ENCODE data around the gene HIBADH.
"Not testable (repeated sequence)": the region's sequence is repeated elsewhere in the genome, so short reads cannot be mapped to it uniquely, and the experiment has no call there.

HIBADH gene

GRCh38 chr7:27678617-27679260 lies 16.1 kb upstream of the HIBADH start:
- no peak for DNase-seq

DNA sequence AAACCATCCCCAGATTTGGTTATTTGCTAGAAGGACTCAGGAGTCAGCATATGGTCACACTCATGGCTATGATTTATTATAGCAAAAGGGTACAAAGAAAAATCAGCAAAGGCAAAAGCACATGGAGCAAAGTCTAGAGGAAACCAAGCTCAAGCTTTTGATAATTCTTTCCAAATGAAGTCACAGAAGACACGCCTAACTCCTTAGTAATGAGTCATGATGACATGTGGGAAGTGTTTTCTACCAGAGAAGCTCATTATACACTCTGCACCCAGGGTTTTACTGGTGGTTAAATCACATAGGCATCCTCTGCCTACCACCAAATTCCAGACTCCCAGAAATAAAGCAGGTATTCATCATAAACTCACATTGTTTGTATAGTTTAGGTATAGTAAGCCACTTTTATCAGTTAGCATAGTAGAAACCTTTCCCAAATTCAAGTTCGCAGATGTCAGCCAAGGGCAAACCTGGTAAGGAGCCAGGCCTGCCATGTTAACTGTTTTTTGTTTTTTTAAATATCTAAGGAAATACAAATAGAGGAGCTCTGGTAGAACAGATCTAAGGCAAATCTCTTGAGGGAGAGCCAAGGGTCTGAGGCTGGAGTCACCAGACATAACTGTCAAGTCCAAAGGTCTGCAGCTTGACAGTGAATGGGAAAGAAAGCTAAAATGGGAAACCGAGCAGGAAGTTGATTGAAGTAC lies 15.4 kb upstream of the HIBADH start:
- DNase-seq, result peak; percentile 38 to 67 (median 66)

- not testable (repeated sequence) for DNase-seq
These were observed 11.4 kb upstream of the HIBADH start for GRCh38 chr7:27674126-27674525.

- DNase-seq, result no peak
These were observed 9.0 kb upstream of the HIBADH start for GRCh38 chr7:27671675-27672074.

- no peak for DNase-seq
These were observed 8.0 kb upstream of the HIBADH start for GRCh38 chr7:27670676-27671075.

GRCh38 chr7:27670177-27670576 lies 7.5 kb upstream of the HIBADH start:
- no peak for DNase-seq

DNA sequence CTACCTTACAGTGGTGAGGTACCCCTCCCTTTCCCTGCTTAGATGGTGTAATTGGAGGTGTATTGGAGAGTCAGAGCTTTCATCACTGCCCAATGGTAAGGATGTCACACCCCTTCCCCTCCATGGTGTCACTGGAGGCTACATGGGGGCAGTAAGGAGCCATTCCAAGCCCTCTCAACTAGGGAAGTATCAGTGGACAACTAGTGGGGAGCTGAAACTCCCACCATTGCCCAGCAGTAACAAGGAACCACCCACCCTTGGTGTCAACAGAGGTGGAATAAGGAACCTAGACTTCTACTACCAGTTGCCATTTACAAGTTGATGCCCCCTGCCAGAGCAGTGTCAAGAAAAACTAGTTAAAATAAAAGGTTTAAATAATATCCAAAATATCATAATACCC lies 2.8 kb upstream of the HIBADH start:
- DNase-seq, result peak; percentile 47 to 60 (median 58)

DNA sequence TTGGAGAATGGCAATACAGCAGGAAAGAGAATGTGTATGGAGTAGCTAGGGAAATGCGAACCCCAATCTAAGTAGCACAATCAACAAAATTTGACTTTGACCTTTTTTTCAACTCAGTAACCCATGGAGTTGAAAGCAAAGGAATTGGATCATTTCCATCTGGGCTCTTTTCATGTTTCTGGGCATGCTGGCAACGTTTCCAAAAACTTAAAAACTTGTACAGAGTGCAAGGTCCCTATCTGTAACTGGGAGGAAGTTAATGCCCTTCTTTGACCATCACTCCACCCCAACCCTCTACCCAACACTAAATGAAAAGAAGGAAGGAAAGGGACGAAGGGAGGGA lies 1.3 kb upstream of the HIBADH start:
- no peak for DNase-seq

- peak; percentile 19 to 22 (median 20) for DNase-seq
These were observed 733 bp downstream of the HIBADH start for GRCh38 chr7:27661811-27662489.

GRCh38 chr7:27656724-27657123 lies 6.0 kb downstream of the HIBADH start:
- no peak for DNase-seq

DNA sequence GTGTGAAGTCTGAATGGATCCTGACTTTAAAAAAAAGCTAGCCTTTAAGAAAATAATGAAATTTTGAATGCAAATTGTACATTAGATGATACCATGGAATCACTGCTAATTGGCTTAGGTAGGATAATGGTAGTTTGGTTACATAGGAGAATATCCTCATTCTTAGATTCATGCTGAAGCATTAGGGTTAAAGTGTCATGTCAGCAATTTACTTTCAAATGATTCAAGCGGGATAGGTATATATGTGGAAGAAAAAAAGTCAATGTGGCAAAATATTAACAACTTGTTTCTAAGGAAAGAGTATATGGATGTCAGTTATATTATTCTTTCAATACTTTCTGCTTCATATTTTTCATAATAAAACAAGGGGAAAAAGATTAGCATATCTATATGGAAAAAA lies 7.5 kb downstream of the HIBADH start:
- no peak for DNase-seq

- DNase-seq, result no peak
These were observed 10.2 kb downstream of the HIBADH start for GRCh38 chr7:27652518-27652917.

- no peak for DNase-seq
These were observed 11.0 kb downstream of the HIBADH start for GRCh38 chr7:27651702-27652101.

- DNase-seq, result no peak
These were observed 12.4 kb downstream of the HIBADH start for GRCh38 chr7:27650283-27650682.

DNA sequence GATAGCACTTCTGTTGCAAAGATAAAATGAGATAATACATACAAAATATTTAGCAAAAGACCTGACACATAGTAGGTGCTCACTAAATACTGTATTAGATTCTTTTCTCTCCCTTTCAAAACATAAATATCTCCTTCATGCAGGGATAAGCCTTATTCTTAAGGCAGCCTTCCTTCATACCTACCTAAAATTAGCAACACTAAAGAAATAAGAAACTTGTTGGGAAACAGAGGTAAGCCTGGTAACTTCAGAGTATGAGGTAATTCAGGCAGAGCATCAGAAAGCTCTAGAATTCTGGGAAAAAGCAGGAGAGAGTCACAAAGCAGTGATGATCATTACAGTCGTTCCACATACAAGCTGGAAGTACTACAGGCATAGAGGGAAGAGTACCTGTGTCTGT lies 15.2 kb downstream of the HIBADH start:
- no peak for DNase-seq

DNA sequence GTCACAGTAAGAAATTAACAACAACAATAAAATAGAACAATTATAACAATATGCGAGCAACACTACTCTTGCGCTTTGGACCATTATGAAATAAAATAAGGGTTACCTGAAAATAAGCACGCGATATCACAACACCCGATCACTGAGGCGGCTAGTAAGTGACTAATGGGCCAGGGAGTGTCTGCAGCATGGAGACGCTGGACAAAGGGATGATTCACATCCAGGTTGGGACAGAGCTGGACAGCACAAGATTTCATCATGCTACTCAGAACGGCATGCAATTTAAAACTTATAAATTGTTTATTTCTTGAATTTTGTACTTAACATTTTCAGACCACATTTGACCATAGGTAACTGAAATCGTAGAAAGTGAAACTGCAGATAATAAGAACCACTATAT lies 15.6 kb downstream of the HIBADH start:
- peak; percentile 8 to 26 (median 26) for DNase-seq

GRCh38 chr7:27642271-27642670 lies 20.4 kb downstream of the HIBADH start:
- no peak for DNase-seq

DNA sequence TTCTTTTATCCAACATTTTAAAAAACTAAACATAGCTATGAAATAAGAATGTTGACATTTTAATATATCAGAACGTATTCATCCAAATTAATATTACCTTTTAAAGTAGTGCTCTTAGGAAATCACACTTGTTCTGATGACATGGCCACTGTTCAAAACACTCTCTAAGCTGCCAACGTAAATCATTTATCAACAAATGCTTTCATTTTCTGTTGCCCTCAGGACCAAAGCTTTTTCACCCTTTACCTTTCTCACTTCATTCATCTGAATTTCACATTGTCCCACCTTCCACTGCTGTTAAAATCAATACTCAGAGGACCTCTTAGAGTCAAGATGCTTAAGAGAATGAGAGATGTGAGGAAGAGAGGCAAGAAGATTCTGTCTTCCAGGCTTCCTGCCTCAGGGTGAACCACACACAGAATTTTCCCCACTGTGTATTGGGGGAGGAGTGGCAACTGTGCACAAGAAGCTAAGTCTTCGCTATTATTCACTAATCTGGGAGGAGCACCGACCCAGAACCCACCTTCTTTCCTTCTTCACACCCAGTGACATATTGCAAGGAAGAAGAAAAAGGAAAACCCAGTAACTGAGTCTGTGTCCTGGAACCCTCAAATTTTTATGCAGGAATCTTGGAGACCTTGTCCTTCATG lies 21.0 kb downstream of the HIBADH start:
- DNase-seq, result no peak

DNA sequence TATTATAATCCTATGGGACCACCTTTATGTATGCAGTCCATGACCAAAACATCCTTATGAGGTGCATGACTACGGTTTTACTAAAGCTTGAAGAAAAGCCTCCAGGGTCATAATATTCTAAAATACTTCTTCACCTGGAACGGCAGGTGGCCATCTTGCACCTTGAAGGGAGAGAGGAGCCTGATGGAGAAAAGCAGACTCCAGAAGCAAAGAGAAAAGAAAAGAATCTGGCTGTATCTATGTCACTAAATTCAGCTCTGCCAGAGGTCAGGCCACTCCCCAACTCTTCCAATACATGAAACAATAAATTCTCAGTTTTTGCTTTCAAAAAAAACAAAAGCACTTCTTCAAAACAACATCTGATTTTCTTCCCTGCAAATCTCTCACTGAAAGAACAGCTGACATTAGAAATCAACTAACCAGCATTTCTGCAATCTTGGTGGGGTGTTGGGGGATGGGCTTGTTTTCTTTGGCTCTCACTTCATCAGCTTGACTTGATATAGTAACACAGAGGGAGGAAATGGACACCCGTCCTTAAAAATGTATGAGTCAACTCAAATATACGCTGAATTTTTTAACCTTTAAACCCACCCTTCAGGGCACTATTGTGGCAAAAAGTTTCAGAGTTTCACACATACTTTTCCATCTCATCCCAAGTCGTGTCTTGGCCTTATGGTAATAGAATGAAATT lies 21.7 kb downstream of the HIBADH start:
- DNase-seq, result no peak

GRCh38 chr7:27639851-27640250 lies 22.8 kb downstream of the HIBADH start:
- DNase-seq, result no peak

DNA sequence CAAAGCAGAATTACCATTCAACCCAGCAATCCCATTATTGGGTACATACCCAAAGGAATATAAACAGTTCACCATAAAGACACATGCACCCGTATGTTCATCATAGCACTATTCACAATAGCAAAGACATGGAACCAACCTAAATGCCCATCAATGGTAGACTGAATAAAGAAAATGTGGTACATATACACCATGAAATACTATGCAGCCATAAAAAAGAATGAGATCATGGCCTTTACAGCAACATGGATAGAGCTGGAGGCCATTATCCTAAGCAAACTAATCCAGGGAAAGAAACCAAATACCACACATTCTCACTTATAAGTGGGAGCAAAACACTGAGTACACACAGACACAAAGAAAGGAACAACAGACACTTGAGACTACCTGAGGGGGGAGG lies 23.6 kb downstream of the HIBADH start:
- DNase-seq, result not testable (repeated sequence)

DNA sequence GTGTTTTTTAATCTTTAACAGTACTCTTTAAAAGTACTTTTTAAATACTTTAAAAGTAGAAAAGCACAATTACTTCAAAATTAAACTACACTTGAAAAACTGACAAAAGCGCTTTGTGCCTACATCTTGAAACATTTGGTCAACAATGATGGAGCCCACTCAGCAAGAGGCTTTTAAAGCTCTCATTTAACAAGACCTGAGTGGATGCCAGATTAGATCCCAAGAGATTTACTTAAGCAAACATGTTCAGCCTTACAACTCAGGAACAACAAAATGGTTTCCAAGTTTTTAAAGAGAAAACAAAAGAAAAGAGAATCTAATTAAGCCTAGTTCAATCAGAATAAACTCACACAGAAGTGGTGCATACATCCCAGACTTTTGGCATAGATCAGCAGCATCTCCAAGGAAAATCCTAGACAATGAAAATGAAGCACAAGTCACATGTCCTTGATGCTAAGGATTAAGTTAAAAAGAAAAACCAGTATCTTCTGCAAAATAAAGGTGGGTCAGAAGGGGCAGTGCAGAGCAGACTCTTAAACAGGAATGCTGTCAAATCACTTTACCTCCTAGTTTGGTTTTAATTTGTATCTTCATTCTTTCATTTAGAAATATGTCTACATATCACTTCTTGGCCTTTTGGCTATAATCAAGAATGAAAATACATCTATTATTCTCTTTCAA lies 26.2 kb downstream of the HIBADH start:
- no peak for DNase-seq

GRCh38 chr7:27635728-27636127 lies 27.0 kb downstream of the HIBADH start:
- DNase-seq, result no peak

Measured in suppressor macrophage treated with lipopolysaccharide for 1 hour (primary cell).